Stomach (tissue), 4 donors: Measurements from ENCODE around the gene GUK1.
"Not testable (repeated sequence)": the region's sequence is repeated elsewhere in the genome, so short reads cannot be mapped to it uniquely, and the experiment has no call there.

Experiments used
- EP300 ChIP-seq: sonication (generic); formaldehyde crosslinking; IDR thresholded peaks from one replicate; pipeline ENCODE4 v1.6.1; 2017; ENCODE audit warnings: antibody characterized with exemption
- POLR2A ChIP-seq, 4 donors: fragments of 450-650 bp; IDR thresholded peaks; one replicate each; pipeline ENCODE4 v1.6.1; 2016; ENCODE audit warnings: antibody characterized with exemption in 4 of 4, control low read depth in 2 of 4, mild to moderate bottlenecking in 1 of 4, moderate library complexity in 1 of 4
- POLR2AphosphoS5 ChIP-seq, 3 donors: sonication (generic); formaldehyde crosslinking; IDR thresholded peaks; one replicate each; pipeline ENCODE4 v1.6.1; 2016; ENCODE audit warnings: antibody characterized with exemption in 3 of 3
- TF ChIP-seq, protein P1 (sequence below), 7 experiments: fragments of 450-650 bp in 4 of 7; fragments of 200-600 bp in 3 of 7; sonication (generic) in 3 of 7; IDR thresholded peaks; one replicate each; pipeline ENCODE4 v1.5.1; 2016 to 2019; ENCODE audit warnings: antibody characterized with exemption in 7 of 7, control low read depth in 2 of 7, mild to moderate bottlenecking in 1 of 7

DNA sequence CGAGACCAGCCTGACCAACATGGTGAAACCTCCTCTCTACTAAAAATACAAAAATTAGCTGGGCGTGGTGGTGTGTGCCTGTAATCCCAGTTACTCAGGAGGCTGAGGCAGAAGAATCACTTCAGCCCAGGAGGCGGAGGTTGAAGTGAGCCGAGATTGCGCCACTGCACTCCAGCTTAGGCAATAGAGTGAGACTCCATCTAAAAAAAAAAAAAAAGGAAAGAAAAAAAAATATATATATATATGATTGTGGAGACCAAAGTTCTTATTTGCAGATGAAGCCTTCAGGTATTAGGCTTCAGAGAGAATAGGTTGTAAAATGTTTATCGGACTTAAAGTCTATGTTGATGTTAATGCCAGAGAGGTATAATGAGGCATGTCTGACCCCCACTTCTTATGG lies 28.8 kb upstream of the GUK1 start:
- TF ChIP-seq, protein P1, sequence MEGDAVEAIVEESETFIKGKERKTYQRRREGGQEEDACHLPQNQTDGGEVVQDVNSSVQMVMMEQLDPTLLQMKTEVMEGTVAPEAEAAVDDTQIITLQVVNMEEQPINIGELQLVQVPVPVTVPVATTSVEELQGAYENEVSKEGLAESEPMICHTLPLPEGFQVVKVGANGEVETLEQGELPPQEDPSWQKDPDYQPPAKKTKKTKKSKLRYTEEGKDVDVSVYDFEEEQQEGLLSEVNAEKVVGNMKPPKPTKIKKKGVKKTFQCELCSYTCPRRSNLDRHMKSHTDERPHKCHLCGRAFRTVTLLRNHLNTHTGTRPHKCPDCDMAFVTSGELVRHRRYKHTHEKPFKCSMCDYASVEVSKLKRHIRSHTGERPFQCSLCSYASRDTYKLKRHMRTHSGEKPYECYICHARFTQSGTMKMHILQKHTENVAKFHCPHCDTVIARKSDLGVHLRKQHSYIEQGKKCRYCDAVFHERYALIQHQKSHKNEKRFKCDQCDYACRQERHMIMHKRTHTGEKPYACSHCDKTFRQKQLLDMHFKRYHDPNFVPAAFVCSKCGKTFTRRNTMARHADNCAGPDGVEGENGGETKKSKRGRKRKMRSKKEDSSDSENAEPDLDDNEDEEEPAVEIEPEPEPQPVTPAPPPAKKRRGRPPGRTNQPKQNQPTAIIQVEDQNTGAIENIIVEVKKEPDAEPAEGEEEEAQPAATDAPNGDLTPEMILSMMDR (IDR thresholded peaks at IDR 0.05) = not testable (repeated sequence)
- not testable (repeated sequence) for TF ChIP-seq POLR2A (IDR thresholded peaks at IDR 0.05); EP300; POLR2AphosphoS5 (IDR thresholded peaks at IDR 0.05)
